Right lung (tissue), 5 donors: ENCODE results near the gene DNAJC3. TPM values are rescaled to one million over a fixed set of nuclear protein-coding genes. Genes with fewer than 3 reads are reported as not detected.
"Not testable (repeated sequence)": the region's sequence is repeated elsewhere in the genome, so short reads cannot be mapped to it uniquely, and the experiment has no call there.

Experiments used
- DNase-seq, 2 donors: peaks; one replicate each; pipeline ENCODE4 v3.0.0-alpha.2; 2013
- polyA plus RNA-seq, 5 donors: library from polyadenylated mRNA; unstranded; fragments of 120-200 nt; gene quantifications; one replicate each; pipeline versions ENCODE4 v1.2.1 to v1.2.3, GENCODE V29; 2013; ENCODE audit warnings: inconsistent platforms in 1 of 5, low replicate concordance in 1 of 5; ENCODE audit not compliant: insufficient read length in 5 of 5, insufficient read depth in 1 of 5

Gene DNAJC3
- polyA plus RNA-seq, 5 donors = 28.9 to 34.4 (median 31.6) TPM

GRCh38 chr13:95710313-95710712, 33.4 kb downstream of the DNAJC3 start:
- no peak for DNase-seq

GRCh38 chr13:95712846-95713245, 35.9 kb downstream of the DNAJC3 start:
- DNase-seq = not testable (repeated sequence)

- no peak for DNase-seq
Observed at GRCh38 chr13:95713651-95714050, 36.7 kb downstream of the DNAJC3 start.

- no peak for DNase-seq
Observed at GRCh38 chr13:95714142-95714832, 37.3 kb downstream of the DNAJC3 start.

- DNase-seq = no peak
Observed at GRCh38 chr13:95716231-95716630, 39.3 kb downstream of the DNAJC3 start.

GRCh38 chr13:95722241-95722640, 45.3 kb downstream of the DNAJC3 start:
- DNase-seq = no peak

- DNase-seq = no peak
Observed at GRCh38 chr13:95723438-95723837, 46.5 kb downstream of the DNAJC3 start.

GRCh38 chr13:95724252-95724651, 47.3 kb downstream of the DNAJC3 start:
- DNase-seq = no peak

- no peak for DNase-seq
Observed at GRCh38 chr13:95726876-95727275, 49.9 kb downstream of the DNAJC3 start.

GRCh38 chr13:95728957-95729356, 52.0 kb downstream of the DNAJC3 start:
- no peak for DNase-seq

- DNase-seq = no peak
Observed at GRCh38 chr13:95734124-95734523, 57.2 kb downstream of the DNAJC3 start.

GRCh38 chr13:95740071-95740978, 63.4 kb downstream of the DNAJC3 start:
- DNase-seq = not testable (repeated sequence)

GRCh38 chr13:95740979-95741320, 64.0 kb downstream of the DNAJC3 start:
- DNase-seq = no peak

- no peak for DNase-seq
Observed at GRCh38 chr13:95741584-95742563, 64.9 kb downstream of the DNAJC3 start.

GRCh38 chr13:95743192-95743591, 66.3 kb downstream of the DNAJC3 start:
- DNase-seq = no peak

- DNase-seq = no peak
Observed at GRCh38 chr13:95745289-95745688, 68.3 kb downstream of the DNAJC3 start.

- no peak for DNase-seq
Observed at GRCh38 chr13:95745752-95746151, 68.8 kb downstream of the DNAJC3 start.

GRCh38 chr13:95749545-95749944, 72.6 kb downstream of the DNAJC3 start:
- no peak for DNase-seq

- no peak for DNase-seq
Observed at GRCh38 chr13:95752677-95753076, 75.7 kb downstream of the DNAJC3 start.

- no peak for DNase-seq
Observed at GRCh38 chr13:95754069-95754468, 77.1 kb downstream of the DNAJC3 start.

- DNase-seq = no peak
Observed at GRCh38 chr13:95756072-95756471, 79.1 kb downstream of the DNAJC3 start.

GRCh38 chr13:95762626-95763025, 85.7 kb downstream of the DNAJC3 start:
- DNase-seq = not testable (repeated sequence)
